Amygdala (tissue), 56 donors: ENCODE results near the gene SLC35A3.
"Not testable (repeated sequence)": the region's sequence is repeated elsewhere in the genome, so short reads cannot be mapped to it uniquely, and the experiment has no call there.

Experiments used
- DNase-seq, 56 donors: peaks; one replicate each; lab custom pipeline; 2025; lab: John Stamatoyannopoulos, UW

The SLC35A3 gene

GRCh38 chr1:100027212-100027611 lies 57.4 kb downstream of the SLC35A3 start:
- no peak for DNase-seq

GRCh38 chr1:100028765-100029164 lies 59.0 kb downstream of the SLC35A3 start:
- no peak for DNase-seq

- no peak for DNase-seq
Measured at GRCh38 chr1:100034470-100034869, 64.7 kb downstream of the SLC35A3 start.

DNA sequence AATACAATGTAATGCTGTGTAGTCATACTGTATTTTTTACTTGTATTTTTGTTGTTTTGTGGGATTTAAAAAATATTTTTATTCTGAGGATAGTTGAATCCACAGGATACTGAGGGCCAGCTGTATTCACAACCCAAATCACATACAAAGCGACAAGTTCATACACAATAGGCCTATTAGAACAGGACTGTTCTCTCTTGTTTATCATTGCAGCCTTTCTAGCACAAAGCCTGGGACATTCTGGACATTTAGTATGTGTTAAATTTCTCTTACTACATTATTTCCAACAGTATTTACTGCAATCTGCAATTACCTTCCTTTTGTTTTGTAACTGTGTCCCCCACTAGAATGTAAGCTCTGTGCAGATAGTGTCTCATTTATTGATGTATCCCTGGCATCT lies 65.4 kb downstream of the SLC35A3 start:
- peak in 1 of 56 donors; percentile 38 for DNase-seq

- no peak for DNase-seq
Measured at GRCh38 chr1:100036718-100037655, 67.2 kb downstream of the SLC35A3 start.

DNA sequence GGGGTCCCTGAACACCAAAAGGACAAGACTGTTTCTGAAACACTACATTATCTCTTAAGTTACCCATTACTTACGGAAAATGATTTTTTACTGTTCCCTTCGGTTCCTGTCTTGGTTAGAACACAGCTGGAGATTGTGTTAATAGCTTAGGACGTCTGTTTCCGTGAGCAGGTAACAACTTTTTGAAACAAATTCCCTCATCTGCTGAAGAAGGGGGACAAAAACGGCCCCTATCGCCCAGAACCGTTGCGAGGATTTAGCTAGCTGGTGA lies 67.8 kb downstream of the SLC35A3 start:
- no peak for DNase-seq

- DNase-seq = peak in 55 of 56 donors; percentile 31 to 95 (median 79)
Measured at GRCh38 chr1:100037927-100038659, 68.3 kb downstream of the SLC35A3 start.

DNA sequence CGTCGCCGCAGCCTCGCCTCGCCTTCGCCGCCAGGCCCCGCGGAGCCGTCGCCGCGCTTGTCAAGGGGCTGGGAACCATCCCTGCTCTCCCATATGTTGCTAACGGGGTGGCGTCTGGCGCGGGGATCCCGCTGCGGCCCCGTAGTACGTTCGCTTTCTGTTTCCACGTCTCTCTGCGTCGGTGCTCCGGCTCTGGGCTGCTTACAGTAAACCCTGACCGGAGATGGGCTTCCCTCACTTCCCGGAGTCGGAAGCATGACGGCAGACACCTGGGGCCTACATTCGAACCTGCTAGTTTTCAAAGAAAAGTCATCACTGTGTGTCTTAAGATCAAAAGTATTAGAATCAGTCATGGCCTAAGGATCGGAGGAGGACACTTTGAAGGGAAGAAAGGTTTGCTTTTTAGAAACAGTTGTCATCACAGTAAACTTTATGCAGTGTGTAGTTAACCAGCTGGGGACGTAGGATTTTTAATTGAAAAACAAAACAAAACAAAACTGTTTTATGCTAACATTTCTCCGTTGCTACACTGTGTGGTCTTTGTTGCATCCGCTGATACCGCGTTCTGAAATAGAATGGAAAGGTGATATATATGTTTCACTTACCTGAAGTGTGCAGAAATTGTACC lies 69.0 kb downstream of the SLC35A3 start:
- DNase-seq = peak in 47 of 56 donors; percentile 5 to 77 (median 45)

GRCh38 chr1:100039591-100039990 lies 69.8 kb downstream of the SLC35A3 start:
- no peak for DNase-seq

DNA sequence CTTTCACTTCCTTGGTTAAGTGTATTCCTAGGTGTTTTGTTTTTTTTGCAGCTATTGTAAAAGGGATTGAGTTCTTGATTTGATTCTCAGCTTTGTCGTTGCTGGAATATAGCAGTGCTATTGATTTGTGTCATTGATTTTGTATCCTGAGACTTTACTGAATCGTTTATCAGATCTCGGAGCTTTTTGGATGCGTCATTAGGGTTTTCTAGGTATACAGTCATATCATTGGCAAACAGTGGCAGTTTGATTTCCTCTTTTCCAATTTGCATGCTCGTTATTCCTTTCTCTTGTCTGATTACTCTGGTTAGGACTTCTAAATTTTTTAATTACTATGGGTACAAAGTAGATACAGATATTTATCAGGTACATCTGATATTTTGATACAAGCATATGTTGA lies 75.4 kb downstream of the SLC35A3 start:
- DNase-seq = no peak

DNA sequence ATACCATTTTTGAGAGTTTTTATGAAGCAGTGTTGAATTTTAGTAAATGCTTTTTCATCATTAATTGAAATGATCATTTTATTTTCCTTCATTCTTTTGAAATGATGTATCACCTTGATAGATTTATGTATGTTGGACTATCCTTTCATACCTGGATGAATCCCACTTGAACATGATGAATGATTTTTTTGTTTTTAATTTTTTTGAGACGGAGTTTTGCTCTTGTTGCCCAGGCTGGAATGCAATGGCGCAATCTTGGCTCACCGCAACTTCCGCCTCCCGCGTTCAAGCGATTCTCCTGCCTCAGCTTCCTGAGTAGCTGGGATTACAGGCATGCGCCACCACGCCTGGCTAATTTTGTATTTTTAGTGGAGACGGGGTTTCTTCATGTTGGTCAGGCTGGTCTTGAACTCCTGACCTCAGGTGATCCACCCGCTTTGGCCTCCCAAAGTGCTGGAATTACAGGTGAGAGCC lies 77.5 kb downstream of the SLC35A3 start:
- not testable (repeated sequence) for DNase-seq

DNA sequence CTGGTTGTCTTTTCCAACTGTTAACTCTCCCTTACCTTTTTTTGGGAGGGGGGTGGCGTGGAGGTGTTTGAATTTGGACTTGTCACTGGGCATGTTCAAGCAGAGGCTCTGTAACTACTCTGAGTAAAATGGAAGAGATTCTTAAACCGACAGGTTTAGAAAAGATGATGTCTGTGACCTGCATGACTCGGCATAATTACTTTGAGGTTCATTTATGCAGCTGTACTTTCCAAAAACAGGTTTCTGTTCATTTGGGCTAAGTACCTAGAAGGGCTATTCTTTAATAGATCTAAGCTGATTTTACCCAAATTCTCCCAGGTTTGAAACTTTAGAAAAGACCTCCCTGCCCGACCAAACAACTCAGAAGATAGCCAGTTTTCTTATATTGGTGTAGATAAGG lies 80.3 kb downstream of the SLC35A3 start:
- DNase-seq = no peak

DNA sequence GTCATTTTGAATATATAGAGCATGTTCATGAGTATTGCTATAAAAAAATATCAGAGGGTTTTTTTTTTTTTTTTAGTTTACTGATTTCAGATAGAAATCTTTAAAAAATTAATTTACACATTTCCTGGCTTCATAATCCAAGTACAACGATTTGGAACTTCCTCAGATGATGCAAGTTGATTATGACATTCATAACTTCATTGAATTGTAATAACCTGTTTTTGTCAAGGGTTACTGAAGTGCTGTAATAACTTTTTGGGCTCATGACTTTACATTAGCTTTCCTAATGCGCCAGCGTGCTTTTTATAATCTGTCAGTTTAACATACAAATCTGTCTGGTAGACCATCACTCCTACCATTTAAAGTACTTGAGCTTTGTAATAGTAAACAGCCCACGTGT lies 81.6 kb downstream of the SLC35A3 start:
- DNase-seq = no peak

DNA sequence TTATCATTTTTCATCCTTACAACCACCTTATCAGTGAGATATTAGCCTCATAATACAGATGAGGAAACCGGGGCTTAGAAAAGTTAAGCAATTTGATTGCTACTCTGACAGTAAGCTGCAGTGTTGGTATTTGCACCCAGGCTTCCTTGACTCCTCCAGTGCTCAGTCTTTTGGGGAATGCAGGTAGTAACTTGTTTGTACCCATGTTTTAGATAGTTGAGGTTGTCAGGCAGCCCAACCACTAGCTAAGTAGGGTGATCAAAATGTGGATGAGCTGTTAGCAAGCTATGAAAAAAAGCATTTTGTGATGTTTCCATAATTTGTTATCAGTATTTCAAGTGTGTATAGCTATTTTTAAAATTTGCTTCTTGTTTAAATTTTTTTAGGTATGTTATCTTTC lies 82.1 kb downstream of the SLC35A3 start:
- no peak for DNase-seq

DNA sequence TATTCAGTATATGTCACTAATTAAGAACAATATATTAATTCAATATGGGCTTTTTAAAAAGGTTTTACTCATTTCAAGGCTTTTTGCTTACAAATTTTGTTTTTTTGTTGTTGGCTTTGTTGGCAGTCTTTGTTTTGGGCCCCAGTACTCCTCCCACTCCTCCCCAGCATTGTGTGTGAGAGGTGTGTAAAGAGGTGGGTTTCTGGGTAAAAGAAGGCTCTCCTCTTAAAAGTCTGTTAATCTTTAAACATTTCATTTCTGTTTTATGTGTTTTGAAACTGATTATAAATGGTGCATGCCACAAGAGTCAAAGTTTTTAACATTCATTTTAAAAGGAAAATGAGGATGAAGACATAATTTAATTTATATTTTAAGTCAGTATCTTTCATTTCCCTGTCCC lies 83.3 kb downstream of the SLC35A3 start:
- DNase-seq = no peak

DNA sequence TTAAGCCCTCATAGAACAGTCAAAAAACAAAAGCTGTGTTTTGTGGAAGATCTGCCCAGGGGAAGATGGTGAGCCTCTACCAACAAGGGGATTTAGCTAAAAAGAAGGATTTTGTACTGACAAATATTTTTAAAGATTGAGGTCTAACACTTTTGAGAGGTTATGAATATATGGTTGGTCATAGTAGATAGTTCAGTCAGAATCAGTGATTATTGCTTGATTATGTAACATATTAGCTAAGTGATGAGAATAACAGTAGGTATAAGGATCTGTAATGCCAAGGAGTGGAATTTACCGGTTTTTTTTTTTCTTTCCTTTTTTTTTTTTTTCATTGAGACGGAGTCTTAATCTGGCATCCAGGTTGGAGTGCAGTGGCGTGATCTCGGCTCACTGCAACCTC lies 83.9 kb downstream of the SLC35A3 start:
- DNase-seq = no peak

DNA sequence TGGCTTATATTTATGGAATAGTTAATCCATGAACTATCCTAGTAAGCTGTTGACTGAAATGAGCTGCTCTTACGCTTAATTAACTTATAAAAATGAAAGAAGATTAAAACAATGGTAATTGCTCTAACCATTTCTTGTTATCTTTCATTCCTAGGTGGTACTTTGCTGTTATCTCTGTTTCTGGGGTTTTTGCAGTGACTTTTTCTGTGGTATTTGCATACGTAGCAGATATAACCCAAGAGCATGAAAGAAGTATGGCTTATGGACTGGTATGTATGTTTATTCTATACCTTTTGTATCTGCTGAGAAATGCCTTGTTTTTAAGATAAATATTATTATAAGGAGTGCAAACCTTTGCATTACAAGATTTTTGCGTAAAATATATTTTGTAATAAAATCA lies 91.9 kb downstream of the SLC35A3 start:
- no peak for DNase-seq

GRCh38 chr1:100065183-100065968 lies 95.6 kb downstream of the SLC35A3 start:
- no peak for DNase-seq

GRCh38 chr1:100065969-100066227 lies 96.1 kb downstream of the SLC35A3 start:
- DNase-seq = no peak

DNA sequence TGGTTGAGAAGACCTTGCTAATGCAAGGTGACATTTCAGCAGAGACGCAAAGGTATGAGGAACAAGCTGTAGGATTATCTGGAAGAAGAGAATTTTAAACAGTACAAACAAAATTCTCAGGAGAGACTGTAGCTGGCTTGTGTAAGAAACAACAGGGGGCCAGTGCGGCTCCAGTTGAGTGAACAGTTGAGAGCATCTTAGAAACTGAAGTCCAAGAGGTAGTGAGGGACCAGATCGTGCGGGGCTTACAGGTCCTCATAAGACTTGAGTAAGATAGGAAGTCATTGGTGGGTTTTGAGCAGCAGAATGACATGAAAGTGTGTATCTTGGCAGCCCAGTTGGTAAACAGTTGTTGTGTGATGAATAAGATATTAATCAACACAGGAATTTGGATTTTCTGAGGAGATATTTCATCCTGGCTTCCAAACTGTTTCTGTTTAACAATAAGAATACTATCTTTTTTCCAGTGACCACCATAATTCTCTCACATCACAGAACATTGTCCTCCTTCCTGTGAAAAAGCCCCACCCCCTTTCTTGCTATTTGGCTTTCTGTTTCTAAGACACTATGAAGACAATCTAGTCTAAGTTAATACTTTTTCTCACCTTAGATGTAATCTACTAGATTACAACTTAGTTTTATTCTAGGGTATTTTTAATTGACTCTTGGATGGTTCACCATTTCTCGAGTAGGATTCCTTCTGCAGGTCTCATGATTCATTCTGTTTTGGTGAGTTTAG lies 100.6 kb downstream of the SLC35A3 start:
- no peak for DNase-seq
